ENCODE data around the gene PCGF1. TPM values are rescaled to one million over a fixed set of nuclear protein-coding genes. Genes with fewer than 3 reads are reported as not detected.

The PCGF1 gene
- total and polyA plus RNA-seq, 2 of the 13 experiments (the other 11 are each of a cell fraction or from before 2014, with no cell fraction given), result 20.4 to 22.6 TPM

GRCh38 chr2:74512744-74513604 lies 5.5 kb upstream of the PCGF1 start (continued):
- no peak for TF ChIP-seq ZBTB40 (IDR thresholded peaks at IDR 0.05)
- TF ChIP-seq ZBTB40 (CRISPR knock-in tag; IDR thresholded peaks at IDR 0.05), result 0 out of 2 replicates have a peak, but pooled peaks have one; percentile 52
- no peak for TF ChIP-seq ZNF629 (CRISPR knock-in tag; conservative IDR thresholded peaks at IDR 0.05)
- TF ChIP-seq NBN (conservative IDR thresholded peaks at IDR 0.05), result no peak
- TF ChIP-seq BHLHE40 (IDR thresholded peaks at IDR 0.05; ENCODE audit: low read length), result no peak
- TF ChIP-seq EED (CRISPR knock-in tag; IDR thresholded peaks at IDR 0.05), result no peak
- no peak for TF ChIP-seq ZNF720 (CRISPR knock-in tag; IDR thresholded peaks at IDR 0.05)
- TF ChIP-seq SALL2 (CRISPR knock-in tag; IDR thresholded peaks at IDR 0.05), result no peak
- no peak for TF ChIP-seq ZNF790 (CRISPR knock-in tag; IDR thresholded peaks at IDR 0.05; ENCODE audit: borderline replicate concordance)
- no peak for TF ChIP-seq SNAPC4 (CRISPR knock-in tag; IDR thresholded peaks at IDR 0.05)
- TF ChIP-seq ZNF274 (CRISPR knock-in tag; IDR thresholded peaks at IDR 0.05), result no peak
- TF ChIP-seq XRCC5 (optimal IDR thresholded peaks at IDR 0.05; ENCODE audit: low read length), result peak; percentile 11
- TF ChIP-seq CAMTA2 (CRISPR knock-in tag; IDR thresholded peaks at IDR 0.05; ENCODE audit: borderline replicate concordance), result no peak
- no peak for TF ChIP-seq GATA4 (IDR thresholded peaks at IDR 0.05; ENCODE audit: borderline replicate concordance, low read depth)
- TF ChIP-seq CENPT (CRISPR knock-in tag; IDR thresholded peaks at IDR 0.05; ENCODE audit: low read depth), result no peak
